Daoy (cell line): Measurements from ENCODE around the gene RPS3. TPM values are rescaled to one million over a fixed set of nuclear protein-coding genes. Genes with fewer than 3 reads are reported as not detected.

ENCODE experiments used
- DNase-seq: peaks from one replicate; pipeline ENCODE4 v3.0.0-alpha.2; 2015; ENCODE audit warnings: low read depth
- total RNA-seq: library from RNA; depleted of rRNA; stranded (reverse); fragments of >200 nt; shearing (Covaris generic); gene quantifications from 2 replicates; pipeline ENCODE4 v1.2.3, GENCODE V29; 2014

Gene RPS3
- total RNA-seq, 1 experiment from 2014 or later, result 1,954 TPM

GRCh38 chr11:75413864-75414263 lies 14.5 kb downstream of the RPS3 start:
- DNase-seq, result no peak

GRCh38 chr11:75420224-75421034 lies 21.1 kb downstream of the RPS3 start:
- DNase-seq, result no peak

DNA sequence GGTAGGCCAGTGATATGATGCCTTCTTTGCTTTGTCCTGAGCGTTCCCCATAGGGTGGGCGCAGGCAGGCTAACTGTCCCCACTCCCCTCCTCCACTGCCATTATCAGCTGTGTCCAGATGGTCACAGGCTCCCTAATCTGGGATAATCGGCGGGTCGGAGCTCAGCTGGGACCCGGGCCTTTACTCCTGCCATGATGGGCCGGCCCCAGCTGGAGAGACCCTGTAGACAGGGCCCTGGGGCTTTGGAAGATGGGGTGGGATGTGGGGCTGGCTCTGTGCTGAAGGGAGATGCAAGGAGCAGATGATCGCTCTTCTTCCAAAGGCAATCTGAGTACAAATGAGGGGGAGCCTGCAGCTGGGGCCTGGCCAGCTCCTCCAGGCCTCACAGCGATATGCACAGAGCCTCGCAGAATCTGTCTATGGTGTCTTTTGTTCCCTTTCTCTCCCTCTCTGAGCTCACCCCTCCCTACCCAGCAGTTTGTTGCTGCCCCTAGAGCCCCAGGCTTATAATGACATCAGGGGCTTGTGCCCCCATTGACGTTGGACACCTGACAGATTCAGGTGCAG lies 21.8 kb downstream of the RPS3 start:
- no peak for DNase-seq

GRCh38 chr11:75421902-75422247 lies 22.6 kb downstream of the RPS3 start:
- no peak for DNase-seq

- no peak for DNase-seq
Measured at GRCh38 chr11:75422248-75423231, 23.2 kb downstream of the RPS3 start.

DNA sequence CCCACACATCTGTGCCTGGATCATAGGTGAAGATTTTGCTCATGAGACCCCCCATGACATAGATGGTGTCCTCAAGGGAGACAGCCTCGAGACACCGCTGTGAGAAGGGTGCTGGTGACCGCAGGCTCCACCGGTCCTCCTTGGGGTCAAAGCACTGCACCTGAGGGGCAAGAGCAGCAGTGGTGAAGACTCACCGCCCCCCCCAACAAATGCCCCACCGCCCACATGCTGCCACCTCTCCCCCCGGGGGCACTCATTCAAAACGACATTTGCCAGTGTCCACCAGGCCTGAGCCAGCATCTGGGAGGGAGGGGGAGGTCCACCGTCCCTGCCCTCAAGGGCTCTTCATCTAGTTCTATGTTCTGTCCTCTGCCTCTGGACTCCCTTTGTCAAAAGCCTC lies 24.4 kb downstream of the RPS3 start:
- DNase-seq, result no peak

GRCh38 chr11:75424396-75424795 lies 25.1 kb downstream of the RPS3 start:
- DNase-seq, result no peak

GRCh38 chr11:75425422-75425821 lies 26.1 kb downstream of the RPS3 start:
- DNase-seq, result no peak

DNA sequence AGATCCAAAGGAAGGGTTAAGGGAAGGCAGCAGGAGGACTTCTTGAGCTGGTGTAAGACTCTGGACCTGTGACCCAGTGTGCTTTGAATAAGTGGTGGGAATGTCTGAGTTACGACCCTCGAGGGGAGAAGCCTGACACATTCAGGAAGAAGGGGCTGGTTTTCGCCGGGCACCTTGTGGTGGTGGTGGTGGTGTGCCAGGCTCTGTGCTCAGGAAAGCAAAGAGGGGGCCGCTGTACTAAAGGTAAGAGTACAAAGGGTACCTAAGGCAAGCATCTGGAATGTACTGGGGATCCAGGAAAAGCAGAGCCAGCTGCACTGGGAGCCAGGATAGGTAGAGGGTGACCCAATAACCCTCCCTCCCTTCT lies 27.4 kb downstream of the RPS3 start:
- no peak for DNase-seq

GRCh38 chr11:75427181-75427580 lies 27.9 kb downstream of the RPS3 start:
- DNase-seq, result no peak

GRCh38 chr11:75428281-75428724 lies 29.0 kb downstream of the RPS3 start:
- DNase-seq, result peak; percentile 94

- no peak for DNase-seq
Measured at GRCh38 chr11:75428989-75429640, 29.8 kb downstream of the RPS3 start.

- no peak for DNase-seq
Measured at GRCh38 chr11:75429641-75429901, 30.3 kb downstream of the RPS3 start.

- DNase-seq, result peak; percentile 83
Measured at GRCh38 chr11:75429902-75430713, 30.8 kb downstream of the RPS3 start.

- DNase-seq, result no peak
Measured at GRCh38 chr11:75430714-75431532, 31.6 kb downstream of the RPS3 start.

GRCh38 chr11:75431533-75432525 lies 32.5 kb downstream of the RPS3 start:
- DNase-seq, result peak; percentile 27

- no peak for DNase-seq
Measured at GRCh38 chr11:75432911-75433321, 33.6 kb downstream of the RPS3 start, which contains the start of gene KLHL35. TSS of gene KLHL35 (minus strand) at chr11:75433203. CDS start at chr11:75430629, 2,574 bp downstream.

DNA sequence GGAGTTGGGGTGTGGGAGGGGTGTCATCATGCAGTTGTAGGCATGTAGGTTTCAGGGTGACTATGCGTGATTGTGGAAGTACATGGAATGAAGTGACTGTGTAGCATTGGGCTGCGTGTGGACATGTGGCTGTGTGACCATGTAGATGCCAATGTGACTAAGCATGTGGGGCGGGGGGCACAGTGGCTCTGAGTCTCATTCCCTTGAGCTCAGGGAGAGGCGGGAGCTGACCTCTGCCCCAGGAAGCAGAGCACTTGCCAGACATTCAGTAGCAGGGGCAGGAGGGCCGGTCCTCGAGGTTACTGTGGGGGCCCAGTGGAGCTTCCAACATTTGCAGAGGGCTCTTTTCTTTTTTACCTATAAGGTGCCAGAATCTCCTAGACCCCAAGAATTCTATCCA lies 34.1 kb downstream of the RPS3 start:
- DNase-seq, result no peak

DNA sequence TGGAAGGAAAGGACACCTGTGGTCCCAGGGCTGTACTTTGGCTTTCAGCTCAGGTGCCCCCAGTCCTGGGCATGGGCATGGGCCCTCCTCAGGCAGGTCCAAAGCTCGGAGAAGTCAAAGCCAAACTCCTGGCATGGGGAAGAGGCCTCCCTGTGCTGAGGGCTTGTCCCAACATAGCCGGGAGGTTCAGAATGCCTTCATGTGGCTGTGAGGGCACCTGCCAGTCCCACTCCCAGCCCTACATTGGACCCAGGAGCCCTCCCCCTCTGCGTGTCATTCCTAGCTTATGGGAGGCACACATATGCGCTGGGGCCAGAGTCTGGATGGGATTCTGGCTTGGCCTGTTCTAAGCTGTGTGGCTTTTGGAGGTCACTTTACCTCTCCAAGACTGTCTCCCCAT lies 34.7 kb downstream of the RPS3 start:
- DNase-seq, result no peak
